Kasumi-1 (cell line): Measurements from ENCODE around the gene TIGD4.
A peak's percentile ranks its signal among the peaks of the same experiment; 100 is the strongest.
"Not testable (repeated sequence)": the region's sequence is repeated elsewhere in the genome, so short reads cannot be mapped to it uniquely, and the experiment has no call there.

ENCODE experiments used
- DNase-seq, 2 experiments: peaks; one replicate each; lab custom pipeline; 2025; lab: John Stamatoyannopoulos, UW

The TIGD4 gene

DNA sequence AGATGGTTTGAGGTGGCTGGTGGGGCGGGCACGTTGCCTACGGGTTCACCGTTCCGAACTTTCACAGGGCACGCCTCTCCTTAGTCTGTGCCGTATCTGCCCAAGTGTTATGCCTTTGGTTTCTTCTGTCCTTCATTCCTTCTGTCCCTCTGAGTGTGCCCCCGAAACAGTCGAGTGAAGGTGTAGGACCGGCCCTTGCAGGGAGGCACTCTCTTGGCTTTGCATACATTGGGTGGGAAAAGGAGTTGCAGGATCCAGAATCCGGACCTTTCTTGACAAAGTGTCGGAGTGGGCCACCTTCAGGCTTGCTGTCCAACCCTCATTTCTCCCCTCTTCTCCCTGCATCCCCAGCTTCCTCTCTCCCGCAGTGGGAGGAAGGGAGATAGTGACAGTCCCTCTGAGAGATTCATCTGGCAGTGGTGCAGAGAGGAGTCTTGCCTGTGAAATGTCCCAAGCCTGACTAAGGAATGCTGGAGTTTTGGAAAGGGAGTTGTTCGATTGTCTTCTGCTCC, 793 bp upstream of the TIGD4 start:
- peak; percentile 47 to 66 for DNase-seq

DNA sequence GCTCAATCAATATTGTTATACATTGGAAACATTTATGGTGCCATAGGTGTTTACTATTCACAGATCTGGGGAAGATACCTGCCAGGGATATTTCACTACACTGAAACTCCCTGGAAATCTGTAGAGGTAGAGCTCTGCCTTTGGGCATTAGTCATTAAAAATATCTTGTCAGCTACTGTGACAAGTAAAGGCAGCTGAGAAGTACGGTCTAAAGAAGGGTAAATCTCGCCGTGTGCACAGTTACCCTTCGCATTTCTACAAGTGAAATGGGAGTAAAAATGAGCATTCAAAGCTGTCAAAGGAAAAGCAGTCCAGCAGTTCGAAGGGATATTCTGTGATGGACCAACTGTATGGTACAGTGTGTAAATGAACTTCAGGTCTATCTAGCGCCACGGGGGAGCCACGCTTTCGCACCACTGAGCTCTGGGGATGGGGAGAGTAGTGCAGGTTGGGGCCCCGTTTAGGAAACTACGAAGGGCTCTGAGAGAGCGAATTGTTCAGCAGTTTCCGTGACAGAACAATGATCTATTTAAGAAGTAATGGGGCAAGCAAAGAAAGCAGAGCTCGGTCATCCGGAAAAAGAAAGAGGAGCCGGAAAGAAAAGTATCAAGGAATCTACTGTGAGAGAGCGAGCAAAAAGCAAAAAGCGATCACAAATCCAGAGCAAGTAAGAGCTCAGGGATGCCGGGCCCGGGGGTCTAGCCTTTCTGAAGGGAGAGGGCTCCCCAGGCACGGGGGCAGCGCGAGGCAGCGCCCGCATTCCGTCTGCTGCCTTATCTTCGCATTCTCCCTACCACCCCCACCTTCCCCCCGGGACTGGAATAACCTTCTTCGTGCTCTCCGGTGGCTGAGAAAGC, 646 bp downstream of the TIGD4 start:
- DNase-seq: peak; percentile 46 to 51

DNA sequence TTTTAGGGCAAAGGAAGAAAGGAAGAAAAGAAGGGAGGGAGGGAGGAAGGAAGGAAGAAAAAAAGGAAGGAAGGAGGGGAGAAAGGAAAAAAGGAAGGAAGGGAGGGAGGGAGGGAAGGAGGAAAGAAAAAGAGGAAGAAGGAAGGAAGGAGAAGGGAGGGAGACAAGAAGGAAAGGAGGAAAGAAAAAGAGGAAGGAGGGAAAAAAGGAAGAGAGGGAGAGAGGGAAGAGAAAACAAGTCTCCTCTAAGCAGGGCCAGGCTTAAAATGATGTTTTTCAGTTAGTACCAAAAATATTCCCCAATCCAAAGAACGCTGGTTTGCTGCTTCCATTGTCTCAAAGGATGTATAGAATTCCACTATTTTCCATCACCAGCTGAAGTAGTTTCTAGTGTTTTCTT, 2.0 kb downstream of the TIGD4 start:
- DNase-seq: no peak

DNA sequence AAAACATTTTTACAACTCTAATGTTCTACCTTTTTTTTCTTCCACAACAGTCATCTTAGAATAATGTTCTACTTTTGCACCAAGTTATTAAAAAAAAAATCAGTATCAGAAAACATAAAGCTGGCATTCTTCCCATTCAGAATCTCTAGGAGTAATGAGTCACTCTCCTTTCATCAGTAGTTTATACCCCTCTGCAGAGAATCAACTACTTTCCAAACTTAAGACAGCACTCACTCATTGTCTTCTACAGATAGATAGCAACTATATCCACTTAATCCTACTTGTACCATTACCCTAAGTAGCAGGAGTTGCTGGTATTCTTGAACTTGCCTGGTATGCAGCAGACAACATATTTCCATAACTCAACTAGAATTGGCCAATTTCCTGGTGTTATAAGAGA, 3.2 kb downstream of the TIGD4 start:
- no peak for DNase-seq

DNA sequence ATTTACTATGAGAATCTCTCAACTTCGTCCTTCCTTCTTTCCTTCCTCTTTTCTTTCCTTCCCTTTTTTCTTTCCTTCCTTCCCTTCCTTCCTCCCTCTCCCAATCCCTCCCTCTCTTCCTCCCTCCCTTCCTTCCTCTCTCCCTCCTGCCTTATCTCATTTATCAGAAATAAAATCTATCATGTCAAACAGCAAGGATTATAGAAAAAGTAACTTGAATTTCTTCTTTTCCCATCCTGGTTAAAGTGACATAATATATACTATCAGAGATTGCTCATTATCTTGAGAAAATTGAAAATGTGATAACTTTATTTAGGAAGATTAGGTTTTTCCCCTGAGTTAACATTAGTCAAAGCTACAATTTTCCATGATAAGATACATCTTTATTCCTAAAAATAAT, 5.6 kb downstream of the TIGD4 start:
- peak in 1 of 2 experiments; percentile 6 for DNase-seq

DNA sequence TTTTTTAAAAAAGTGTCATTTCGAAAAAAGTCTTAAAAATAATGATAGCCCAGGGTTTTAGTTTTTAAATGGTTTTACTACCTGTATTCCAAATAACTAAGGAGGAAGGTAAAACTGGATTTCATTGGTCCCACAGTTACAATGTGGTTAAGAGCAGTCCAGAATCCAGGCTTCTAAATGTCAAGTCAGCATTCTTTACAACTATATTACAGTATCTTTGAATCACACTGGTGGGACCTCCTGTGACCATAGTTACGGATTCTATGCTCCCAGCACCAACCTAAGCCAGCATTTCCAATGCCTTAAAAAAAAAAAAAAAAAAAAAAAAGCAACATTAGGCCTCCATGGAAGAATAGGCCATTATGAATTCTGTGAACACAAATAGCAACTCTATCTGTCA, 6.2 kb downstream of the TIGD4 start:
- no peak for DNase-seq

DNA sequence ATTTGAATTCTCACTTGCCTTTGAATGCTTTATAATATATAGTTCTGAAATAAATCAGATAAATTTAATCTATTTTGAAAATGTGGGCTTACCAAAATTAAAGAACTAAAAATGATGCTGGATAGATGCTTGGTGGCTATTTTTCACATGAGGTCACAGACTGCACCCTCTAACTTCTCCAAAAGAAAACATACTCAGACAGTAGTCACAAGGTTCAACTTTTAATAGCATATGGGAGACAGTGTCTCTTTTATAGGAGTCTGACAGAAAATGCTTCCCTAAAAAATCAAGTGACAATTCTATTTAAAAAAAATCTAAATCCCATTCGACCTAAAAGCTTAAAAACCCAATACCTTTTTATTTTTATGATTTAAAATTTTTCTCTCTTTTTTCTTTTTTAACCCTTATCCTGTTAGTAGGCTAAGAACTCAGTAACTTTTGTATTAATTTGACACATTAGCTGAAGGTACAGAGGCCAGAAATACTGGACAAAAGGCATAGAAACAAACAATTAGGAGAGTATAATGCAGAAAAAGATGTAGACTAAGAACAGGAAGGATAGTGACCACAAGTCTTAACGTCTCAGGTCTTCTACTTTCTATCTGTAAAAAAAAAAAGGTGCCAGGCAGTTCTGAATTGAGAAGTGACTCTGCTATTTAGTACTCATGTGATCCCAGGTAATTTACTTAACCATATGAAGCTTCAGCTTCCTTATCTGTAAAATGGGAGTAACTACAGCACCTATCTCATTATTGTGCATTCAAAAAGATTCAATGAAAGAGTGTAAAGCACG, 7.6 kb downstream of the TIGD4 start:
- DNase-seq: peak in 1 of 2 experiments; percentile 25

DNA sequence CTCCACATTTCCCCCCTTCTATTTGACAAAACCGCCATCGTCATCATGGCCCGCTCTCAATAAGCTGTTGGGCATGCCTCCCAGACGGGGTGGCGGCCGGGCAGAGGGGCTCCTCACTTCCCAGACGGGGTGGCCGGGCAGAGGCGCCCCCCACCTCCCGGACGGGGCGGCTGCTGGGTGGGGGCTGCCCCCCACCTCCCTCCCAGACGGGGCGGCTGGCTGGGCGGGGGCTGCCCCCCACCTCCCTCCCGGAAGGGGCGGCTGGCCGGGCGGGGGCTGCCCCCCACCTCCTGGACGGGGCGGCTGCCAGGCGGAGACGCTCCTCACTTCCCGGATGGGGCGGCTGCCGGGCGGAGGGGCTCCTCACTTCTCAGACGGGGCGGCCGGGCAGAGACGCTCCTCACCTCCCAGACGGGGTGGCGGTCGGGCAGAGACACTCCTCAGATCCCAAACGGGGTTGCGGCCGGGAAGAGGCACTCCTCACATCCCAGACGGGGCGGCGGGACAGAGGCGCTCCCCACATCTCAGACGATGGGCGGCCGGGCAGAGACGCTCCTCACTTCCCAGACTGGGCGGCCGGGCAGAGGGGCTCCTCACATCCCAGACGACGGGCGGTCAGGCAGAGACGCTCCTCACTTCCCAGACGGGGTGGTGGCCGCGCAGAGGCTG, 14.3 kb downstream of the TIGD4 start:
- not testable (repeated sequence) for DNase-seq

DNA sequence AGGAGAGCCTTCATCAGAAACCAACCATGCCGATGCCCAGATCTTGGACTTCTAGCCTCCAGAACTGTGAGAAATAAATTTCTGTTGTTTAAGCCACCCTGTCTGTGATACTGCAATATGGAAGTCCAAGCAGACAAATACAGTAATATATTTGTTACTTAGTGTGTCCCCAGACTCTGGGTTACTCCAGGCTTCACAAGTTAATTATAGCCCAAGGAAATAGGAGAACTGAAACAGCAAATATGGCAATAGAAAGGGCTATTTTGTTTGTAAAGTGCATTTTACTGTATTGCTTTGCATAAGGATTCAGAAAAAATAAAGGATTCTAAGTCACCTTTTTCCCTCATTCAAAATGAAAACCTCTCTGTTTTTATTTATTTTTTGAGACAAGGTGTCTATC, 15.7 kb downstream of the TIGD4 start:
- no peak for DNase-seq

DNA sequence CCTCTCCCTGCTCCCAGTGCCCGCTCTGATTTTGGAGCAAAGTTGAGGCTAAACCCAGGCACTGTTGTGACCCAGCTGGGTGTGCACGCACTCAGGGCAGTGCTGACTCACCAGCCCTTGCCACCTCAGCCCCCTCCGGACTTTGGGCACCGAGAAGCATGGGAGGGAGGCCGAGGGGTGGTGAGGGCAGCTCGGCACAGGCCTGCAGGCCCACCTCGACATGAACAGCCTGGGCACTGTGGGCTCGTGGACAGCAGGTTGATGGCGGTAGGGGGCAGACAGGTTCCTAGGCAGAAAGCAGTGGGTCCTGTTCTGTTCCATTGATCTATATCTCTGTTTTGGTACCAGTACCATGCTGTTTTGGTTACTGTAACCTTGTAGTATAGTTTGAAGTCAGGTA, 30.9 kb downstream of the TIGD4 start:
- DNase-seq: no peak

DNA sequence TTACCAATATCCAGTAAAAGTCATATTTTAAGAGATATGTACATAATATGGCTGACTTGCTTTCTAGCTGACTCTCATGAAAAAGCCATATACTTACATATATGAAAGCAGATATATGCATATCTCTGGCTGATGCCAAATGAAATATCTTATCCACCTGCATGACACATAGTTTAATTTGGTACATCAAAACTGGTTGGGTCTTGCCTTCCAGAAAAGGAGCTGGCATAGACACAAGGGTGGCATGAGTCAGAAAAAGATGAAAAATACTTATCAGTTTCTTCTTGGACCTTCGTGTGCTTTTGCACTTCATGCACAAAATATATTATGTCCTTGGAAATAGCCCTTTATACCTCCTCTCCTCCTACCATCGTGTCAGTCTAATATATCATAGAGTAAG, 32.1 kb downstream of the TIGD4 start:
- no peak for DNase-seq

DNA sequence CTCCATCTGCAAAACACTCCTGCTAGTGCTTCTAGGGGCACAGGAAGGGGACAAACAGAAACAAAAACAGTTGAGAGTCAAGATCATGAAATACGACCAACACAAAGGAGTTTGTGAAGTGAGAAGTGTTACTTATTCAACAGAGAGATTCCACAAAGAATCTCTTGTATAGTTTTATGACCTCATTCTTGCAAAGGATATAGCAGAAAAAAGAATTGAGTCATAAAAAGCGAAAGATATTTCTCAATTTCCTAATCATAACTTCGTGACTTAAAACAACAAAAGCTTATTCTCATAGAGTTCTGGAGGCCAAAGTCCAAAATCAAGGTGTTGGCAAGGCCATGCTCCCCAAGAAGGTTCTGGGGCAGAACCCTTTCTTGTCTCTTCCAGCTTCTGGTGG, 40.7 kb downstream of the TIGD4 start:
- no peak for DNase-seq

DNA sequence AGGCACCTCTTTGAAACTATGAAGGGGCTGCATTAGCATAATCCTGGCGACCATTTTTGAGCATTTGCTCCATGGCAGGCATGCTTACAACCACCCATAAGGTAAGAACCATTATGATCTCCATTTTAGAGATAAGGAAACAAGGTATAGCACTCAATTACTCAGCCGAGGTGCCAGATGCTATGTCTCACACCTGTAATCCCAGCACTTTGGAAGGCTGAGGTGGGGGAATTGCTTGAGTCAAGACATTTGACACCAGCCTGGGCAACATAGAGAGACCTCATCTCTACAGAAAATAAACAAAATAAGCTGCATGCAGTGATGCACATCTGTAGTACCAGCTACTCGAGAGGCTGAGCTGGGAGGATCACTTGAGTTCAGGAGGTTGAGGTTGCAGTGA, 43.6 kb downstream of the TIGD4 start:
- DNase-seq: no peak

DNA sequence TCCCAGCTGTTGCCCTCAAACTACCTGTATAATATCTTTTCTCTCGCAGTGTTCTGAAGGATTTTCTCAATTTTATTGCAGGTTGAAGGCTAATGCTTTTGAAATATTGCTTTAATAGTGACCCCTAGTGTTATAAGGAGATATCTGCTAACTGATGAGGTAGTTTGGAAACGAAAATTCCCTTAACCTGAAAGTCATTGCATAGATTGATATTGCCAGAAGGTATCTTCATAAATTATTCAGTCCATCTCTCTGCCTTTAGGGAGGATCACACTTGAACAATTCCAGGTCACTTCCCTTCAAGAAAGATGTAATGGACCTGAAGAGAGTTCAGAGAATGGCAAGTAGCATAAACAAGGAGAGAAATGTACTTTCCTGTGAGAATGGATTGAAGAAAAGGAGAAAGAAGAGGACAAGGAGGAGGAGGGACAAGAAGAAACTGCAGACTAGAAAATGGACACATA, 44.1 kb downstream of the TIGD4 start:
- peak; percentile 60 to 72 for DNase-seq

DNA sequence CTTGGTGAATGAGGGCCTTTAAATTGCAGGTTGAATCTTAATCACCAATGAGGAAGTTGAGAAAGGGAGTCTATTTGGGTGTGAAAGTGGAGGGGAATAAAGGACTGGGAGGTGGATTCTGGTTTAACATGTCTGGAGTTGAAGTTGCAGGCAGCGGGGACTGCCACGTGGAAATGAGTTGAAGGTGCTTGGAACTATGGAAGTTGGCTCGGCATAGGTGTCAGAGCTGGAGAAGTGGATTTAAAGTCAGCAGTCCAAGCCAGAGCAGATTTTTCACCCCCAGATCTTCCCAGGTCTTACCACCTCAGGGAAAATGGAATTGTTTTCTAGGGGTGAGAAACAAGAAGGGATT, 44.9 kb downstream of the TIGD4 start:
- peak; percentile 15 to 30 for DNase-seq

DNA sequence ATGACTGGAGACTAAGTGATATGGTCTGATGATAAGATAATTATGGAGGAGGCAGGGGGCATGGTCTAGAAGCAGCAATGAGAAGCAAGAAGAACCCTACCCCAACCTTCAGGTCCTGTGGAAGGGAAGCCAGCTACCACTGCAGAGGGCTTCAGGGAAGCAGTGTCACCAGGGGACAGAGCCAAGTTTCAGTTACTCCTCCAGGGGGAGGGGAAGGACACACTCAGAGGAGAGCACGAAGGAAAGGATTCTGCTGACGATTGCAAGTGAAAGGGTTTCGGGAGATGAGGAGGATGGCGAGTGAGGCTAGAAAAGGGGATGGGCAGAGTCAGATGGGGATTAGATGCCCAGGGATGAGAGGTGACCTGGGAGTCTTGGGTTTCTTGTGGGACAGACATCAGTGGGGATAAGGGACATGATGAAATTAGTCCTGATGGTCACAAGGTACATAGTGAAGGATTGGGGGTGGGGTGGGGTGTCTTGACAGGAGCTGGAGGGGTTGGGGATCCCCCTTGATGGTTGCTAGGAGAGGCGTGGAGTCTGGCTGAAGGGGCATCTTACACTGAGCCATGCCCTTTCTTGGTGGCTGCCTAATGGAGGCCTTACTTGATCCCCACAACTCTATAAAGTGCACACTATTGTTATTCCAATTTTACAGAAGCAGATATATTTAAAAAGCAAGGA, 45.4 kb downstream of the TIGD4 start:
- no peak for DNase-seq

DNA sequence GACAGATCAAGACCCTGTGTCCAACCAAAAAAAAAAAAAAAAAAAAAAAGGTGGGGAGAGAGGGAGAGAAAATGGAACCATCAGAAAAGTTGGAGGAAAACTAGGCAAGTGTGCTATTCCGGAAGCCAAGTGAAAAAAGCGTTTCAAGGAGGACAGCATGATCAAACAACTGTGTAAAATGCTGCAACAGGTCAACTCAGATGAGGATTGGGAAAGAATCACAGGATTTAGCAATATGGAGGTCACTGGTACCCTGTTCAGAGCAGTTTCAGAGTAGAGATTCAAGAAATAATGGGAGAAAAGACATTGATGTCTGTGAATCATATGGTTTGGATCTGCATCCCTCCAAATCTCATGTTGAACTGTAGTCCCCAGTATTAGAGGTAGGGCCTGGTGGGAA, 47.5 kb downstream of the TIGD4 start:
- DNase-seq: no peak

DNA sequence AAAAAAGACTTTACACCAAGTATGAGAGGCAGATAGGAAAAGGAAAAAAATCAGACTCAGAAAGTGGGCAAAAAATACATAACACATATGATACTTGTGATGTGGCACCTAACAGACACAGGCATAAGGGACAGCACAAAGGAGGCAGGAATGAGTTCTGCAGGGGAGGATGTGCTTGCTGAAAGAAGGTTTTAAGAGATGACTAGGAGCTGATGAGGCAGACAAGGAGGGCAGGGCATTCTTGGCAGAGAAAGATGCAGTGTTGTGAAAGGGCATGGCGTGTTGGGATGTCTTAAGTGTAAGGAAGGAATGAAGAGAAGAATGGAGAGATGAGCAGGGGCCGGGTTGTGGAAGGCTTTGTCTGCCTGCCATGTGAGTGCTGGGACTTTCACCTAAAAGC, 50.1 kb downstream of the TIGD4 start:
- DNase-seq: no peak

DNA sequence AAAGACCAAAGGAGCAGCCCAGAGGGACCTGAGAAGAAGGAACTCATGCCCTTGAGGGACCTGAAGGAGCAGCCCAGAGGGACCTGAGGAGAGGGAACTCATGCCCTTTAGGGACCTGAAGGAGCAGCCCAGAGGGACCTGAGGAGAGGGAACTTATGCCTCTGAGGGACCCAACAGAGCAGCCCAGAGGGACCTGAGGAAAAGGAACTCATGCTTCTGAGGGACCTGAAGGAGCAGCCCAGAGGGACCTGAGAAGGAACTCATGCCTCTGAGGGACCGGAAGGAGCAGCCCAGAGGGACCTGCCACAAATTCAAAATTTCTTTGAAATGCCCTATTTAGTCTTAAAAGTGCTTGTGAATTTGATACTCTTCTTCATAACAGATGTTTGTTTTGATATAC, 51.2 kb downstream of the TIGD4 start:
- no peak for DNase-seq

DNA sequence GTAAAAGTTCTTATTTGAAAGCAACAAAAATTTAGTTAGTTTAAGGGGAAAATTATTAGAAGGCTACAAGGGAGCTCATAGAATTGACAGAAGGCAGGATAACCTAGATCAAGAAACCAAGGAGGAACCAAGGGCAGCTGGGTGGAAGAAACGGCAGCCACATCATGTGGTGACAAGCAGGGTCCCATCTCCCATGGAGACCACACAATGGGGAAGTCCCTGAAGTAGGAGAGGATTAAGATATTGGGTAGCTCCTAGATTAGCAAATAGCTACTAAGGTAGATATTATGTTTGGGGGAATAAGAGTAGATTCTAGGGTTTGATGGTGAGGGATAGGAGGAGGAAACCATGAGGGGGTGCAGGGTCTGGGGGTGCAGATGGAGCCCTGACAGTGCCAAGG, 51.7 kb downstream of the TIGD4 start:
- DNase-seq: peak; percentile 26 to 38

DNA sequence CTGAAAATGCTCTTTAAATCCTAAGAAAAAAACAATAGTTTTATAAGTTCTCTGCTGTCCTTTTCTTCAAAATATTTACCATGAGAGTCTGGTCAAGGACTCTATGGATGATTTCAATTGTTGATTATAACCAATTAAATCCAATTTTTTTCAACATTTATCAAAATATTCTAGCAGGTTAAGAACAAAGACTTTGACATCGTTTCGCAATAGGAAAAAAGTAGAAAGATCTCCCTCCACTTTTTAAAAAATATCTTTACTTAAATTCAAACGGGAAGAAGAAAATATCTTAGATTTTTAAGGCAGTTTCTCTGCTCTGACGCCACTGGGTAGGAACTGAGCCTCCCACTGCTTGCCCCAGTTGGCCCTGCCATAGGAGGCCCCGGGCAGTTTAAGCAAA, 55.0 kb downstream of the TIGD4 start:
- no peak for DNase-seq

DNA sequence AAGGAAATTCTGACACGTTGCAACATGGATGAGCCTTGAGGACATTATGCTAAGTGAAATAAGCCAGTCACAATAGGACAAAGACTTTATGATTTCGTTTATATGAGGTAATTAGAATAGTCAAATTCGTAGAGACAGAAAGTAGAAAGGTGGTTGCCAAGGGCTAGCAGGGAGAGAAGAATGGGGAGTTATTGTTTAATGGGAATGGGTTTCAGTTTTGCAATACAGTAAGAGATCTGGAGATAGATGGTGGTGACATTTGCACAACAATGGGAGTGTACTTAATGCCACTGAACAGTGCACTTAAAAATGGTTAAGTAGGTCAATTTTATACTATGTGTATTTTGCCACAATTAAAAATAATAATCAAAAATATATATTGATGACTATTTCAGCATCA, 56.3 kb downstream of the TIGD4 start:
- no peak for DNase-seq
